Eye (tissue), 1 donor: ENCODE results near the gene ARHGAP28.
A peak's percentile ranks its signal among the peaks of the same experiment; 100 is the strongest.

Experiments used
- DNase-seq: peaks from one replicate; pipeline ENCODE4 v3.0.0-alpha.2; 2015

ARHGAP28 gene

GRCh38 chr18:6732952-6733351 lies 3.4 kb downstream of the ARHGAP28 start:
- no peak for DNase-seq

GRCh38 chr18:6733758-6734157 lies 4.2 kb downstream of the ARHGAP28 start:
- peak; percentile 32 for DNase-seq

DNA sequence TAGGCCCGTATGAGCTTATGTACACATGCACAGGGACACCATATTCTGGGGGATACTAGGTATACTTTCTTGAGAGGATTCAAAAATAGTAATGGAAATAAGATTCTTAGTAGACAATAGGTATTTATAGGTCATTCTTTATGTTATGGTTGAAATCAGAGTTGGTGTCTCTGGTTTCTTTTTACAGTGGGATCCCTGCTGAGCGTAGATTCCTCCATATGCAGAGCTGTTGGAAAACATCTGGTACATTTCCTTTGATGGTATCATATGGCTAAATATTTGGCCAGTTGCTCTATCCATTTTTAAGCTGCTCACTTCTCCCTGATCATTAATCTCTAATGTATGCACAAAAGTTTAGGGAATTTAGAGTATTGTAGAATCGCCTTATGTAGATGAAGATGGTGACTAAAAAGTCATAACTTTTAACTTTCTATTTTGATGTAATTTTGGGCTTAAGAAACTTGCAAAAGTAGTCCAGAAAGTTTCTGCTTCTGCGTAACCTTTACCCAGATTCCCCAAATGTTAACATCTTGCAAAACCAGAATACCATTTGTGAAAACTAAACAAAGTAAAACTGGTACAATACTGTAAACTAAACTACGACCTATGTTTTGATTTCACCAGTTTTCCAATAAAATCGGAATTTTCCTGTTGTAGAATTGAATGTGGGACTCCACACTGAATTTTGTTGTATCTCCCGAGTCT lies 5.4 kb downstream of the ARHGAP28 start:
- DNase-seq, result no peak

DNA sequence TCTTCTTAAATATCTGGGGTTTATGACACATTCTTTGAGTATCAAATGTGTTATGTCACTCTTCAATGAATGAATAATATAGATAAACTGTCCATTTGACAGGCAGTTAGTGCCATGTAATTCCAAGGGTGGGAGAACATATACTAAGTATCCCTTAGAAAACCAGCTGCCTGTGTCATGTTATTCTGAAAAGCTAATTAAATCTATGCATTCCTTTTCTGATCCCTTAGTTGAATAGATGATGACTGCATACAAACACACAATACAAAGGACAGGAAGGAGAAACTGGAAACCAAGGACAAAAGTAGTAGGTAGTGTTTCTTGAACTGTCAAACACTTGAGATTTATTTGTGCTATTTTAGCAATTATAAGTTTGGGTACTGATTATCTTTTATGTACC lies 8.3 kb downstream of the ARHGAP28 start:
- DNase-seq, result no peak

- DNase-seq, result no peak
These were observed 9.1 kb downstream of the ARHGAP28 start for GRCh38 chr18:6738622-6739021.

DNA sequence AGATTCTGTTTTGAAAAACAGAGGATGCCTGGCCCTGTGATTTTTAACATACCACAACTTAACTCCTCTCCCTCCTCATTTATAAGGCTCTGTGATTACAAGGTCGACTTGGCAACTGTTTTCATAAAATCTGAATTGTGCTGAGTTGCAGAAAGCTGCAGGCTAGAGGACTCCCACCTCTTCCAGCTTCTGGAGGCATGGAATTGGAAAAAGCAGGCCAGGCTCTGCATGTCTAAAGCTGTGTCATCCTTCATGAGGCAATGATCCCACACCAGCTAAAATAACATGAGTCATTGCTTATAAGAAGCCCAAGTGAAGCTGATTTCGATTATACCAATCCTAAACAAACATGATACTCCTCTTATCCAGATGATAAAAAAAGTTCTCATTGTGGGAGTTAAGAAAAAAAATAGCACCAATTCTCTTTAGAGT lies 11.7 kb downstream of the ARHGAP28 start:
- peak; percentile 88 for DNase-seq

DNA sequence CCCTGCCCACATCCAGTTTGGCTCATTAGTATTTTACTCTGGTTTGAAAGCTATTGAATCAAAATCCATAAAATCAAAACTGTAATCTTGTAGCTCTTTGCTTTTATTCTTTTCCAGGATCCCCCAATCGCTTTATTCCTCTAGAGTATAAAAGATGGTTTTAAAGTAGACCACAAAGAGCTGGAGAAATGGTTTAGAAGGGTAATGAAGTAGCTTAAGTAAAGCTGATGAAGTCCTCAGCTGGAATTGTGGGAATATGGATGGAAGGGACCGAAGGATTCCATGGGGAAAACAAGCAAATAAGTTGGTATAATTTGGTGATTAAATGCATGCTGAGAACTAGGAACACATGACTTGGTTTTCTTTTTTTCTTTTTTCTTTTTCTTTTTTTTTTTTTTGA lies 12.3 kb downstream of the ARHGAP28 start:
- no peak for DNase-seq

DNA sequence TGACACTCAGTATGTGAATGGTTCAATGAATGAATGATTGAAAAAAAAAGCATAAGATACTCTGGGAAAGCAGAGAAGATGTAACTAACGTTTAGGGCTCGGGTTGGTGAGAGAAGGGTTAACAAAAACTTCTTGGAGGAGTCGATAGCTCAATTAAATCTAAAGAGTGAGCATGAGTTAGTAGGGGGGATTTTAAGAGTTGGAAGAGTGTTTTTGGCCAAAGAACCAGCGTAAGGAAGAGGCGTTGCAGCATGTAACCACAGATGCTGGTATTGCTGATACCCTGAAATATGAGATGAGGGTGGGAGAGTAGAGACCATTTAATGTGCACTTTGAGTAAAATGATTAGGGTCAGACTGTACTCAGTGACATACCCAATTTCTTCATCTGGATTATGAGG lies 14.5 kb downstream of the ARHGAP28 start:
- DNase-seq, result no peak

DNA sequence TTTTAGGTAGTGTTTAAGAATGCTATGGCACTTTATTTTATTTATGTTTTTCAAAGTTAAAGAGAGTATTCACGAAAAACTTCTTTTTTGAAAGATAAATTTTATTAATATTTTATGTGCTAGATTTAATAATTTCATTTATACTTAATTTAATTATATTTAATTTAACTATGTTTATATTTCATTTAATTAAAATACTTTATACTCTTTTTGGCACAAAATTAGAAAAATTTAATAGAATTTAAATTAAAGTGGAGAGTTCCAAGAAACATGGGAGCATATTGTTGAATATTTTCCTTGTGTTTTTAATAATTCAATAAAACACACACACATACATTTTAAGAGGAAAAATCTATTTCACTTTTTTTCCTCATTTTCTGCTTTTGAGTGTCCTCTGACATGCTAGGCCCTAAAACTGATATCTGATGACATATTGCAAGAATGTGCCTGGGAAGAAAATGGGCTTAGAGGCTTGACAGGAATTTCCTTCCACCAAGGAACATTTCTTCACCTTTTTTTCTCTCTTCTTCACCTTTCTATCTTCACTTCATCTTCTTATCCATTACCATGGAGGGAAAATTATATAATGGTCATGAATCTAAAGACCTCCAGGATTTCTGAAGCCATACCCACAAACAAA lies 15.4 kb downstream of the ARHGAP28 start:
- no peak for DNase-seq

GRCh38 chr18:6745504-6746031 lies 16.1 kb downstream of the ARHGAP28 start:
- peak; percentile 90 for DNase-seq

GRCh38 chr18:6746386-6746960 lies 17.0 kb downstream of the ARHGAP28 start:
- no peak for DNase-seq

DNA sequence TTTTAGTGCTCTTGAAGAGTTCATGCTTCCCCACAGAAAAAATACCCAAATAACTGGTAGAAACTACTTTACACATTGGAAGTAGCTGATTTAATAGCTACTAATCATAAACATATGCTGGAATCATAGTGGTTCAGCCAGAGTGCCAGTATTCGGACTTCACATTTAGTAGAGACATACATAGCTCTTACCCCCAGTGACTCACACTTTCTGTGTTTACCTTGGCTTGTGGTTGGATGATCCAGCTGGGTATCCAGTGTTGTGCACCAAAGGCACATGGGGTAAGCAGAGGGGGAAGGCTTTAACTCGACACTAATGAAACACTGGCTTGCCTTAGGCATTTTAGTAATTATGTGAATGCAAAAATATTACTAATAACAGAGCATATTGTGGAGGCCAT lies 18.1 kb downstream of the ARHGAP28 start:
- no peak for DNase-seq

- DNase-seq, result no peak
These were observed 18.7 kb downstream of the ARHGAP28 start for GRCh38 chr18:6748241-6748640.

- no peak for DNase-seq
These were observed 20.9 kb downstream of the ARHGAP28 start for GRCh38 chr18:6750411-6750810.

GRCh38 chr18:6751222-6751621 lies 21.7 kb downstream of the ARHGAP28 start:
- DNase-seq, result peak; percentile 50

GRCh38 chr18:6752202-6752860 lies 22.8 kb downstream of the ARHGAP28 start:
- DNase-seq, result peak; percentile 69

GRCh38 chr18:6755107-6755506 lies 25.6 kb downstream of the ARHGAP28 start:
- no peak for DNase-seq

DNA sequence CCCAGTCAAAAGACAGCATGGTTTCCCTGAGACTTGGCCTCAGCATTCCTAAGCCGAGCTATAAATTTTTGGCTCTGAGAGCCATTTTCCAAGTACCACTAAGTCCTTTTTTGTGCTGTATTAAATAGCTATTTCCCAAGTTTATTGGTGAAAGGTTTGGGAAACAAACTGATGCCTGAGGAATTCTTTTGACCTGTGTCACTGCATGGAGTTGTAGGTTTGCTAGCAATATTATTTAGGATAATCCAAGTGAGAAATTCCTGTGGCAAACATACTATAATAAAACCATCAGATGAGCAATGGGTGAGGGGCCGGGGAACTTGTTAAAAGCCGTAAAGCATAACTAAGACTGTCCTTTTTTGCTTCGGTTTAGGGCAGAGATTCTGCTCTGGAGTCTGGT lies 28.4 kb downstream of the ARHGAP28 start:
- no peak for DNase-seq

DNA sequence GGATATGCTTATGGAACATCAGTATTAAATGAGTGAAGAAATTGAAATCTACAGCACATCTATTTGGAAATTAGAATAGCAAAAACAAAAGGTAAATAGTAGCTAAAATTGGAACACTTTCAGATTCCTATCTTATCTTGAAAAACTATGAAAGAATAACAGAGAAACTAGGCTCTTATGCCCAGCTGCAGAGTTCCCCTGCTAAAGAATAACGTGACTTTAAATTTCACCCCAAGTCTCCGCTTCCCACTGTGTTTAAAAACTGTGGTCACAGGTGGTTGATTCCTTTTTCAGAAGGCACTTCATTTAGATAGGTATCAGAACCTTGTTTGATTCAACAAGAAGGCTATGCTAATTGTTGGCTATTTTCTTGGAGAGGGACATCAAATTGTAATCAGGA lies 30.1 kb downstream of the ARHGAP28 start:
- DNase-seq, result no peak

DNA sequence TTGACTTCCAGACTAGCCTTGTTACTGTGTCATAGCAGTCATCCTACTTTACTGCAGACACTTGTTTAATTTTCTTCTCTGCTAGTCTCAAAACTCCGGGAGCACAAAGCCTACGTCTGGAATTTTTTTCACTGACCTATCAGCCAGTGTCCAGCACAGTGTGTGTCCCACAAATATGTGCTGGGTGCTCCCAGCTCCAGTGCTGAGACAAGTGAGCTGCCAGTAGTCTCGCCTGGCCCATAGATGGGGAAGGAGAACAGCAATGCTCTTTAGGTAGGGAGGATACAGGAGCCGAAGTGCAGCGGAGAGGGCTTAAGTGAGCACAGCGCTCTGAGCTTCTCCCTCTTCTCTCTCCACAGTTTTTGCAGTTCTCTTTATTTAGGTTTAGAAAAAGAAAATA lies 34.0 kb downstream of the ARHGAP28 start:
- DNase-seq, result no peak

DNA sequence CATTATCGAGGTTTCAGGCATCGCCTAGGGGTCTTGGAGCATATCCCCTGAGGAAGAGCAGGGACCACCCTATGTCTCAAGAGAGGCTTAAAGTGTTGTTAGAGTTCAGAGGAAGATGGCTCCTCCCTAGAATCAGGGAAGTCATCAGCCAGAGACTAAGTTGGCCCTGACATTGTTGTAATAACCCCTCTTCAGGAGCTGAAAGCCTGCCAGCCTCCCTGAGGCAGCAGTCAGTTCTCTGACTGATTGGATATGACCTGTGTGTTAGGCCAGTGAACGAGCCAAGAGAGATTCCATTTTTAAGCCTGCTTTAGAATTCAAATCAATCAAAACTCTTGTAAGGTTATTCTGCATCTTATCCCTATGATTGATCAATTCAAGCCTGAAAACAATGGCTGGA lies 34.9 kb downstream of the ARHGAP28 start:
- DNase-seq, result peak; percentile 49

- DNase-seq, result no peak
These were observed 44.3 kb downstream of the ARHGAP28 start for GRCh38 chr18:6773777-6774176.

DNA sequence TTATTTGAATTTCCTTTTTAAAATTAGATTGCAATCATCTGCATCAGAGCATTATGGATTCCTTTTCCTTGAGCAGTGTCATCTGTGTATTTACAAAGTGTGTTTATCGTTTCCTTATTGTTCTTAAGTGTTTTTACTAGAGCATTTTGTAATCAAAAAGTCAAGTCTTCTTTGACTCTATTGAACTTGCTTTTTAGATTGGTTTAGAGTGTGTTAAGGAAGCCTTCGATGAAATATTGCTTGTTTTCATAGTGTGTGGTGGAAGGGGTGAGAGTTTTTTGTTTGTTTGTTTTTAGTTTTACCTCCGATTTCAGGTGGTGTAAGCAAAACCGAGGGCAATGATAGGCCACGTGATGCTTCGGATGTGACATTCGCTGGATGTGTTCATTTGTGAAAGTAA lies 45.7 kb downstream of the ARHGAP28 start:
- no peak for DNase-seq

GRCh38 chr18:6775702-6776101 lies 46.2 kb downstream of the ARHGAP28 start:
- DNase-seq, result no peak
